NCI-H2029 treated with DMSO at 0.1 percent for 48 hours (cell line): ENCODE measurements around the gene MYH7.
A peak's percentile ranks its signal among the peaks of the same experiment; 100 is the strongest.
"Not testable (repeated sequence)": the region's sequence is repeated elsewhere in the genome, so short reads cannot be mapped to it uniquely, and the experiment has no call there.

Experiments used
- DNase-seq: peaks from one replicate; lab custom pipeline; 2025; lab: John Stamatoyannopoulos, UW

Gene MYH7

DNA sequence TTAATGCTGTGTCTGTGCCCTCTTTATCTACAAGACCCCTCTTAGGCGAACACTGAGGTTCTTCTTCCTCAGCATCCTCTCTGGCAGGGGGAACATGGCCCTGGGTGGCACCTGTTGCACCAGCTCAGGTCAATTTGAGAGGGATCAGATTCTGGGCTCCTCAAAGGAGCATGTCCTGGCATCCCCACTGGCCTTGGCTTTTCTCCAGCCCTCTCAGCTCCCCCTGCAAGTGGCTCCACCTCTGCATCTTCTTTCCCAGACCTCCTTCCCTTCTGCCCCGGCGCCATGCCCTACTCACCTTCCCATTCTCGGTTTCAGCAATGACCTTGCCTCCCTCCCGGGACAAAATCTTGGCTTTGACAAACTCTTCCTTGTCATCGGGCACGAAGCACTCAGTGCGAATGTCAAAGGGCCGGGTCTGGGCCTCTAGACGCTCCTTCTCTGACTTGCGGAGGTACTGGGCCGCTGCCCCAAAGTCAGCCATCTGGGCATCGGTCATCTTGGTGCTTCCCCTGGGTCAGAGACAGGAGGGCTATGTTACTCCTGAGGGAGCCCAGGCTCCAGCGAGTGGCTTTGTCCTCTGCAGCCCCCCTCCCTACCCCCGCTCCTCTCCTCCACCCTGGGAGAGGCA, 28.6 kb downstream of the MYH7 start:
- DNase-seq = no peak

DNA sequence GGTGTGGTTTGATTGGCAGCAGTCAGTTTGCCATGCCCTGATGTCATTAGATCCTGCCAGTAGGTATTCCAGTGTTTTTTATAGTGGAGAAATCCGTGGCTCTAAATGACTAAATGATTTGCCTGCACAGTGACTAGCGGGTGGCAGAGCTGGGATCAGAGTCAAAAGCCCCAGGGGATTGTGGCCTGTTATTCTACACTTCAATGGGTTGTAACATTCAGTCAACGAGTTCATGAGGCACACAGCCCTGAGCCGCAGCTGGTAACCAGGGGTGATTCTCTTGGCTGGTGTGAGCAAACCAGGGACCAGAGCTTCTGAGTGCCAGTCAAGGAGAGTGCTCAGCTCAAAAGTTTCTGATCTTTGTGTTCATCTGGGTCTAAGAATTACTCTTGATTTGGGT, 29.2 kb downstream of the MYH7 start:
- DNase-seq = no peak

DNA sequence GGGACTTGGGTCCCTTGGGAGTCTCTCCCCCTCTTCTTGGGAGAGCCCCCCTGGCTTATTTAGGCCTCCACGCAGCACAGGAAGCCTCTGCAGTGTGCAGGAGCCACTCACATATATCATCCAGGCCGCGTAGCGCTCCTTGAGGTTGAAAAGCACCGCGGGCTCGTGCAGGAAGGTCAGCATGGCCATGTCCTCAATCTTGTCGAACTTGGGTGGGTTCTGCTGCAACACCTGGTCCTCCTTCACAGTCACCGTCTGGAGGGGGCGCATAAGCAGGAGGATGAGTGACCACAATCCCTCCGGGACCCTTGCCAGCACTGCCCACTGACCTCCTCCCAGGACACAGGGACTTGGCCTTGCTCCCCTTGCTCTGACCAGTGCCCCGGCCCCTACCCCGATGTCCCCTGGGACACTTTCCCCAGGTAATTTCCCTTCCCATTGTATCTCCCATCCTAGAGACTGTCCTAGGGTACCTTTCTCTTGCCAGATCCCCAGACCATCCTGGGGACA, 29.9 kb downstream of the MYH7 start:
- DNase-seq = no peak

DNA sequence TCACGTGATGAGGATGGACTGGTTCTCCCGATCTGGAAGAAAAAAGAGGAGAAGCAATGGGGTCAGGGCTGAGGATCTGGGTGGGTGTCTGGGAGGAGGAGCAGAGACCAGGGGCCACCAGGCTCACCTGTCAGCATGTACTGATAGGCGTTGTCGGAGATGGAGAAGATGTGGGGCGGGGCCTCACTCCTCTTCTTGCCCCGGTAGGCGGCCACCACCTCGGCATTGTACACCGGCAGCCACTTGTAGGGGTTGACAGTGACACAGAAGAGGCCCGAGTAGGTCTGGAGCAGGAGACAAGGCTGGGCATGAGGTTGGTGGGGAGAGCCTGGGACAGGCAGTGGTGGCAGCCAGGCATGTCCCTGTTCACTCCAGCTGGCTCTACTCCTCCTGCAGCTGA, 30.4 kb downstream of the MYH7 start:
- DNase-seq = no peak

DNA sequence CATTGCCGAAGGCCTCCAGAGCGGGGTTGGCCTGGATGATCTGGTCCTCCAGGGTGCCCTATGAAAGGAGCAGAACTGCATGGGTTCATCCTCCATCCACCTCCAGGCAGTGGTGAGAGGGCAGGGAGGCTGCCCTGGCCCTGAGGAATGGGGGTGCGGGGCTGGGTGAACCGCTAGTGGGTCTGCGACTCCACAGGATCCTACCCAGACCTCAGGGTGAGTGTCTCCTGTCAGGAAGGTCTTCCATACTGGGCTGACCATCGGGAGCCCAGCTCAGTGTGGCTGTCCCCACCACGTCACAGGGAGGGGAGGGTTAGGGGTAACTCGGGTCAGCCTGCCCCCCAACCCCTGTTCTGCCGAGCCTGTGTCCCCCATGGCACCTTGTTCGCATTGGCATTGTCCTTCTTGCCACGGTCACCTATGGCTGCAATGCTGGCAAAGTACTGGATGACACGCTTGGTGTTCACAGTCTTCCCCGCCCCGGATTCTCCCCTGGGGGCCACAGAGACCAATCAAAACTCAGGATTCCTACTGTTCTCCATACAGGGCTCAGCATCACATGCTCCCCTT, 31.0 kb downstream of the MYH7 start:
- DNase-seq = no peak

DNA sequence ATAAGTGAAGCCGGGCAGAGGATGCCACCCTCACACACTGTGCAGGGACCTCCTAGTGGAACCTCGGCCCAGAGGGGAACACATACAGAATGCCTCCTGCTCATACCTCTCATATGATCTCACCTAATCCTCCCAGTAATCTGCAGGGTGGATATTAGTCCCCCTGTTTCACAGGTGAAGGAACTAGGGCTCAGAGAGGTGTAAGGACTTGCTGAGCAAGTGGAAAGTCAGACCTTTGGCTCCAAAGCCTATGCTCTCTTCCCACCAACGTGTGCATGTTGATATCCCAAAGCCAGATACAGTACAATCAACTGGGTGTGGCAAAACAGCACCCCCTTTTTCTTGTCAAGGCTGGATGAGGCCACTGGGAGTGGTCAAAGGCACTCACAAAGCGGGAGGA, 31.6 kb downstream of the MYH7 start:
- no peak for DNase-seq

DNA sequence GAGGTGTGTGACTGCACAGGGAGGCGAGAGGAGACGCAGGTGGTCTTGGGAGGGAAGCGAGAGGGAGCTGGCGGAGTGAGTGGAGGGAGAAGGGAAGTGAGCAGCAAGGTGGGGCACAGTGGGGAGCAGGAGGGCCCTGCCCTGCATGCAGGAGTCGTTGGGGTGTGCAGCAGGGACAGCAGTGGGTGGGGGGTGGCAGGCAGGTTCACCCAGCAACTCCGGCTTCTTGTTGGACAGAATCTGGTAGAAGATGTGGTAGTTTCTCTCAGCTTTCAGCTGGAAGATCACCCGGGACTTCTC, 32.4 kb downstream of the MYH7 start:
- DNase-seq = no peak

DNA sequence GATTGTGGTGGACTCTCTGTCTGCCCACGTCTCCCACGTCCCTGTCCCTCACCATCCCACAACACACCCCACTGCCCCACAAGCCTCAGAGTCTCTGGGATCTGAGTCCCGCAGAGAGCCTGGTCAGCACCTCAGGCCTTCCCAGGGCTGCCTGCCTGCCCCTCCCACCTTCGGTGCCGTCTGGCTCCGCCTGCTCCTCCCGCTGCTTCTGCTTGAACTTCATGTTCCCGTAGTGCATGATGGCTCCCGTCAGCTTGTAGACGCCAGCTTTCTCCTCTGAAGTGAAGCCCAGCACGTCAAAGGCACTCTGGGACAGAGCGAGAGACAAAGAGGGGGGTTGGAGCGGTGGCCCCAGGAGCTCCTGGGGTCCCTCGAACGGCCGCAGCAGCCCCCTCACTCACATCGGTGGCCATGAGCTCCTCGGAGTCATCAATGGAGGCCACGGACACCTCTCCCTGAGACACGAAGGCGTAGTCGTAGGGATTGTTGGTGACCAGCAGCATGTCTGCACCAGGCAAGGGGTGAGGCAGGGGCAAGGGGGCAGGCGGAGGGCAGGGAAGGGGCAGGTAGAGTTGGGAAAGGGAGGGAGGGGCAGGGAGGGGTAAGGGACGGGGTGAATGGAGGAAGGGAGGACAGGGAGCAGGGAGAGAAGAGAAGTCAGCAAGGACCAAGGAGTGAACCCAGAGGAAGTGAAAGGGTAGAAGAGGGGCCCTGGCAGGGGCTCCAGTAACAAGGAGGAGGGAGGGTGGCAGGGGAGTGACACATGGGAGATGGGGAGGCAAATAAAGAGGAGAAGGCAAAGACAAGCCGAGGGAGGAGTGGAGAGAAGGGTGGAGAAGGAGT, 32.9 kb downstream of the MYH7 start:
- no peak for DNase-seq

DNA sequence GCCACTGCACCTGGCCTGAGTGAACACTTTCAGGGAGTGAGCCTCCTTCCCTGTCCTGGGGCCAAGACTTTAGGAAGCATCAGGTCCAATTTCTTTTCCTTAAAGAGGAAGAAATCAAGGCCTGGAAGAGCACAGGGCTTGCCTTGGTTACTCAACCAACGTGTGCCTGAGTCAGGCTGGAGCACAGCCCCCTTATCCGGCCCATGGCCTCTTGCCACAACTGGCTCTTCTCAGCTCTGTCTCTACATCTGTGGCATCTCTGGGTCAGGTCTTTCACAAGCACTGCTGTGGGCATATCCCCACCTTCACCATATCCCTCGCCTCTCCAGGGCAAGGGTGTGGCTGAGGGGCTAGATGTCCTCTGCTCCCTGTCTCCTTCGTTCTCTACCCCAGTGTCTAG, 34.2 kb downstream of the MYH7 start:
- DNase-seq = no peak

DNA sequence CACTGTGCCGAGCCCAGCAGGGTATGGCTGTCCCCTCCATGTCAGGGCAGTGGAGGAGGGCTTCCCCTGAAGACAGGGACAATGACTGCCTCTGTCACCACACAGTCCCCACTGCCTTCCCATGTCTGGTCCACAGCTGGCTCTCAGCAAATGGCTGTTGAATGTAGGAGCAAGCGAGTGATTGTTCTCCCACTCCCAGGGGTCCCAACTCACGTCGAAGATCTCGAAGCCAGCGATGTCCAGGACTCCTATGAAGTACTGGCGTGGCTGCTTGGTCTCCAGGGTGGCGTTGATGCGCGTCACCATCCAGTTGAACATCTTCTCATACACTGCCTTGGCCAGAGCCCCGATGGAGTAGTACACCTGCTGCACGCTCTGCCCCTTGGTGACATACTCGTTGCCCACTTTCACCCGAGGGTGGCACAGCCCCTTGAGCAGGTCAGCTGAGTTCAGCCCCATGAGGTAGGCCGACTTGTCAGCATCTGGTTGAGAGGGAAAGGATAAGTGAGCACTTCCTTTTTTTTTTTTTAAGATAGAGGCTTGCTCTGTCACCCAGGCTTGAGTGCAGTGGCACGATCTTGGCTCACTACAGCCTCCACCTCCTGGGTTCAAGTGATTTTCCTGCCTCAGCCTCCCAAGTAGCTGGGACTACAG, 34.8 kb downstream of the MYH7 start:
- not testable (repeated sequence) for DNase-seq

DNA sequence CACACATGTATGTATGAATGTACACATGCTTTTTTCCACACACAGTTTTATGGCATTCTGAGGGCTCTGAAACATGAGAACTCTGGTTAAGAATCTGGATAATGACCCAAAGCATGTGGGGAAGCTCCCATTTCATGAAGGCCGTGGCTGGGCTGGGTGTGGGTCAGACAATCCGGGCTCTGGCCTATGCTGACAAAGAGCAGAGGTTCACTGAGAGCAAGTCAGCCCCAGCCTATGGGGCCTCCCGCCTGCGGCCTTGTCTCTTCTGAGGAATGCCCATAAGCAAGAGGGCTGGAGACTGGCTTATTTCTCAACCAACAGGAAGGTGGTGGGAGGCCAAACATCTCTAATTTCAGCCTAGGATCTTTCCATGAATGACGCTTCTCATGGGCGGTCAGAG, 35.9 kb downstream of the MYH7 start:
- no peak for DNase-seq

DNA sequence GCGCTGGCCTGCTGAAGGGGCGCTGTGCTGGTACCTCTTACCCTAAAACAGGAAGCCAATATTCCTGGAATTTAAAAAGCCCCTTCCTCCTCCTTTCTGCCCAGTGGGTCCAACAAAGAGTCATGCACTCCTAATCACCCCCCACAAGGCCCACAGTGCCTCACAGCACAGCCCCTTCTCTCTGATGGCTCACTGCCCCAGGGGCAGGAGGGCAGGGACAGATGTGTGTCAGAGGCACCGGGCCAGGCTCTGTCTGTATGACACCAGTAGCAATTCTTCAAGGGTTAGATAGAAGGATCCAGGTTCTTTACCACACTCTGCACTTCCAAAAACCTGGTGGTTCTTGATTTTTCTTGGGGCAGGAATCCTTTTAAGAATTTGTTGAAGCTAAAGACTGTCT, 36.3 kb downstream of the MYH7 start:
- peak; percentile 96 for DNase-seq

DNA sequence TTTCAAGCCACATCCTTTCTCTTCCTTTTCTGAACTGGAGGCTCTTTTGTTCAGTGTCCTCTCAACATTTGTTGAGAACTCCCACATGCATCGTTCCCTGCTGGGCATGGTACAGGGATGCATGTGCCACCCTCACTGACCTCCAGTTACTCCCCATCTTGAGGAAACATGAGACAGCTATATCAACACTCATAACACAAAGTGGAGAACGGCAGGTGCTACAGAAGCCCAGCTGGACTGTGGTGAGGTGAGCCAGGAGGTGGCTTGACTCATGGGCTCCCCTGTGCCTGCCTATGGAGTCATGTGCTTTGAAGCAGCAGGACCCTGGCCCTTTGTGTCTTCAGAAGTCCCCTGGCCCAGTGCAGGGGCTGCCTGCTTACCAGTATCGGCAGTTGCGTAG, 37.1 kb downstream of the MYH7 start:
- DNase-seq = peak; percentile 100

DNA sequence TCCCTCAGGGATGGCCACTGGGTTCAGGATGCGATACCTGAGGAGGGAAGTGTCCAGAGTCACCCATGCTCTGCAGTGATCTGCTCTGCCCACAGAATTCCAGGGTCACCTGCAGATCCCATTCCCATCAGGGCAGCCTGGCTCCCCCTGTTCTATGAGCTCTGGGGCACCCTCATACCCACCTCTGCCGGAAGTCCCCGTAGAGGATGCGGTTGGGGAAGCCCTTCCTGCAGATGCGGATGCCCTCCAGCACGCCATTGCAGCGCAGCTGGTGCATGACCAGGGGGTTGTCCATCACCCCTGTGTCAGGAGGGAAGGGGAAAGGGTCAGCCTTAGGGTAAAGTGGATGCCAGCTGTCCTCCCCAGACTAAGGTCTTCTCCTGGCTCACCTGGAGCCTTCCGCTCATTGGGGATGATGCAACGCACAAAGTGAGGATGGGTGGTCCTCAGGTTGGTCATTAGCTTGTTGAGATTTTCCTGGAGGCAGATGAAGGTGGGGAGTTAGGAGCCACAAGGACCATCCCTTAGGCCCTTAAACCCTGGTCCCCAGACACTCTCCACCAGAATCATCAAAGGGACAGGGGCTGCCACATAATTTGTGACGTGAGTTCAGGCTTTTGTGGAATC, 38.6 kb downstream of the MYH7 start:
- no peak for DNase-seq

DNA sequence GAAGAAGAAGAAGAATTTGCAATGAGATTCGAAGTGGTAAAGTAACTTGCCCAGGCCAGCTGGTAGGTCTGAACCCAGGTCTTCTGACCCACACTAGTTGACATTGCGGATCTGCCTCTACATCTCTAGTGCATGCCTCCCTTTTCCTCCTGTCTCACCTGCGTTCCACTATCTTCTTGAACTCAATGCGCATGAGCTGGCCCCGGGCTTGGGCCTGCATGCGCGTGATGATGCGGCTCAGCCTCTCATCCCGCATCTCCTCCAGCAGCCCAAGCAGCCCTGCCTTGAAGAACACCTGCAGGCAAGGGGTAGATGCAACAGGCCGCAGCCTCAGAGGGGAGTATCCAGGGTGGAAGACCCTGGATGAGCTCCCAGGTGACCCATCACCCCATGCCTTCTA, 39.3 kb downstream of the MYH7 start:
- no peak for DNase-seq

DNA sequence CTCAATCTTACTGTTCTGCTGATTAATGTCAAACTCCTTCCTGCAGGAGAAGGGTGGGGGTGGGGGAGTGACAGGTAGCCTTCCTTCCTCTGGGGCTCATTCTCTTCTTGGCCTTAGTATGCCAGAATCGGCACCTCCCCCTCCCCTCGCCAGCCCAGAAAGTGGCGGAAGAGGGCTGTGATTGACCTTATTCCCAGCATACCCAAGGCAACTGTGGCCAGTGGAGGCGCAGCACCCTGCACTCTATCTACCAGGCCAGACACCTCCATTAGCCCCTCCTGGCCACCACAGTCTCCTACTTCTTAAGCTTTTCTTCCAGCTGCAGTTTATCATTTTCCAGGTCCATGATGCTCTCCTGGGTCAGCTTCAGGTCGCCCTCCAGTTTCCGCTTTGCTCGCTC, 42.8 kb downstream of the MYH7 start:
- no peak for DNase-seq

DNA sequence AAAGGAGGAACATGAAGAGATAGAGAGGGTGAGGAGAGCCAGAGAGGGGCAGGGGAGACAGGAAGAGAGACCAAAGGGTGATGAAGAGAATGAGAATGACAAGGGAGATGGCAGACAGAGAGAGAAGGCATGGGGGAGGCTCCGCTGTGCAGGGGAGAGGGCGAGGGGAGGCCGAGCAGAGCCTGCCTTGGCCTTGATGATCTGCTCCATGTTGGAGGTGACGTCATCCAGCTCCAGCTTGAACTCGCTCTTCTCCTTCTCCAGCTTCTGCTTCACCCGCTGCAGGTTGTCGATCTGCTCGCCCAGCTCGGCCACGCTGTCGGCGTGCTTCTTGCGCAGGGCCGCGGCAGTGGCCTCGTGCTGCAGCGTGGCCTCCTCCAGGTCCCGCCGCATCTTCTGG, 45.6 kb downstream of the MYH7 start:
- not testable (repeated sequence) for DNase-seq

DNA sequence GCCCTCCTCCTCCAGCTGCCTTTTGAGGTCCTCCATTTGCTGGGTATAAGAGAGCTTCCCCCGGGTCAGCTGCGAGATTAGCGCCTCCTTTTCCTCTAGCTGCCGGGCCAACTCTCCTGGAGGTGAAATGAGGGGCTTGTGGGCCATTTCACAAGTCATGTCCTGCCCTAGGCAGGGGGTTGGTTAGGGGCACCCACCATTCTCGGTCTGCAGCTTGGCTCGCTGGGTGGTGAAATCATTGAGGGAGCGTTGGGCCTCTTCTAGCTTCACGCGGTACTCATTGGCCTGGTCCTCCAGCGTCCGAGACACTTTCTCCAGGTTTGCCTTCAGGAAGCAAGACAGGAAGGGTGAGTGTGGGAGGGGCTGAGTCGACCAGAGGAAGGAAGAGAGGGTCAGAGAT, 46.1 kb downstream of the MYH7 start:
- no peak for DNase-seq

DNA sequence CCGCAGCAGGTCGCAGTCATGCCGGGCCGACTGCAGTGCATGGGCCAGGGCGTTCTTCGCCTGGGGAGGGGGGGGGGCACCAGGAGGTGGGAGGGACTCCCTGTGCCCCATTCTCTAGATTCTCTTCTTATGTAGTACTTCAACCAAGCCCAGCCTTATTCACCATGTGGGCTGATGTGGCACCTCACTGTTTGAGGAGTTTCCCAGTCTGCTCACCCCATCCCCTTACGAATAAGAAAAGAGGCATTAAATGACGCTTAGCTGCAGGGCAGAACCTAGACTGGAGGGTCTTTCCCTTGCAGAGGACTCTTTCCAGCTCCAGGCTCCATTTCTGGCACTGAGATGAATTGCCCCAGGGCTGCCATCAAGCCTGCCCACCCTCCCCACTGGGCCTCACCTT, 46.5 kb downstream of the MYH7 start:
- no peak for DNase-seq

DNA sequence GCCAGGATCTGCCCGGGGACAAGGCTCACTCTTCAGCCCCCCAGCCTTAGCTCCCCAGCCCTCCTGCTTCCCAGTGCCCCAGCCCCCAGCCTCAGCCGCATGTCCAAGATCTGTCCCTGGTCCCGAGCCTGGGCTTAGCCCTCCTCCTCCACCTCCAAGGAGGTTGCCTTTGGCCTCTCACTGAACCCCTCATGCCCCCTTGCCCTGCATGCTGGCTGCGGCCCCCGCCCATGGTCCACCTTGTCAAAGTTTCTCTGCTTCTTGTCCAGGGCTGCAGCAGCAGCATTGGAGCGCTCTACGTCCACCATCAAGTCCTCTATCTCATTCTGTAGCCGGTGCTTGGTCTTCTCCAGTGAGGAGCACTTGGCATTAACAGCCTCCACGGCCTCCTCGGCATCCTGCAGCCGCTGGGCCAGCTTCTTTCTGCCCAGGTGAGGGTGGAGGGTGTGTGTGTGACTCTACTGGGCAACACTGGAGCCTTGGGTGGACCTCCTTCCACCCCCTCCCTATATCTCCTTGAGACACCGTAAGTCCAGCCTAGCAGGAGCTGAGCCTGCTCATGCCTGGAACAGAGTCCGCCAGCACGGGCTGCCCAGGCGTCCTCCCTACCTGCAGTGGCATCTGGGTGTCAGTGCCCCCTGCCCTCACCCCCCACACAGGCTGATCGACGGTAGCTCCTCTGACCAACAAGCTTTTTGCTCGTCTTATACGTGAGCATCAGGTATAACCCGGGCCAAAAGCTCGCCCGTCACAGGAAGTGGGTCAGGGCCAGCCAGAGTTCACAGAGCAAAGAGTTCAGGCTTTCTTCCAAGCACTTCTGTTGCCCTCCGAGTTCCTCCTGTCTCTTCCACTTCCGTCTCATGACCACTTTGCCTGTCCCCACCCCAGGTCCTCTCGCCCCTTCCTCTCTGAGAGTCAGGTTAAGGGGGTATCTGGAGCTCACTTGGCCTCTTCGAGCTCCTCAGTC, 47.3 kb downstream of the MYH7 start:
- DNase-seq = no peak

DNA sequence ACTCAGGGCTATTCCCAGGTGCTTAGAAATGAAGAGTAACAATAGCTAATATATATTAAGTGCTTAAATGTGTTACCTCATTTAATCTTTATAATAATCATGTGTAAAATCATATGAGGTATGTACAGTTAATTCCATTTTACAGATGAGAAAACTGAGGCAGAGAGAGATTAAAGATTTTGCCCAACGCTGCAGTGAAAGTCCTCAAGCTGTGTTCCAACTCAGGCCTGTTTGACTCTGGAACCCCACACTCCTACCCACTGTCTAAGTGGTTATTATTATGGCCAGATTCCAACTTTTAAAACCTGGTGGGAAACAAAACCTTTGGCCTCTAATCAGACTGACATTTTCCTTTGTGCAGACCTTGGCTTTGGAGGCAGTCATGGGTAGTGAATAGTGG, 48.5 kb downstream of the MYH7 start:
- DNase-seq = no peak
